ENCODE results near the gene TMCO6. TPM values are rescaled to one million over a fixed set of nuclear protein-coding genes. Genes with fewer than 3 reads are reported as not detected.

Gene TMCO6
- total and polyA plus RNA-seq, 9 of the 15 experiments (the other 6 are each of a cell fraction or from before 2014, with no cell fraction given), result 3.4 to 46.4 (median 16.7) TPM

GRCh38 chr5:140690941-140691924 lies 52.0 kb downstream of the TMCO6 start, which contains the start of the genes HARS1 and HARS2 (continued):
- TF ChIP-seq, protein P1, sequence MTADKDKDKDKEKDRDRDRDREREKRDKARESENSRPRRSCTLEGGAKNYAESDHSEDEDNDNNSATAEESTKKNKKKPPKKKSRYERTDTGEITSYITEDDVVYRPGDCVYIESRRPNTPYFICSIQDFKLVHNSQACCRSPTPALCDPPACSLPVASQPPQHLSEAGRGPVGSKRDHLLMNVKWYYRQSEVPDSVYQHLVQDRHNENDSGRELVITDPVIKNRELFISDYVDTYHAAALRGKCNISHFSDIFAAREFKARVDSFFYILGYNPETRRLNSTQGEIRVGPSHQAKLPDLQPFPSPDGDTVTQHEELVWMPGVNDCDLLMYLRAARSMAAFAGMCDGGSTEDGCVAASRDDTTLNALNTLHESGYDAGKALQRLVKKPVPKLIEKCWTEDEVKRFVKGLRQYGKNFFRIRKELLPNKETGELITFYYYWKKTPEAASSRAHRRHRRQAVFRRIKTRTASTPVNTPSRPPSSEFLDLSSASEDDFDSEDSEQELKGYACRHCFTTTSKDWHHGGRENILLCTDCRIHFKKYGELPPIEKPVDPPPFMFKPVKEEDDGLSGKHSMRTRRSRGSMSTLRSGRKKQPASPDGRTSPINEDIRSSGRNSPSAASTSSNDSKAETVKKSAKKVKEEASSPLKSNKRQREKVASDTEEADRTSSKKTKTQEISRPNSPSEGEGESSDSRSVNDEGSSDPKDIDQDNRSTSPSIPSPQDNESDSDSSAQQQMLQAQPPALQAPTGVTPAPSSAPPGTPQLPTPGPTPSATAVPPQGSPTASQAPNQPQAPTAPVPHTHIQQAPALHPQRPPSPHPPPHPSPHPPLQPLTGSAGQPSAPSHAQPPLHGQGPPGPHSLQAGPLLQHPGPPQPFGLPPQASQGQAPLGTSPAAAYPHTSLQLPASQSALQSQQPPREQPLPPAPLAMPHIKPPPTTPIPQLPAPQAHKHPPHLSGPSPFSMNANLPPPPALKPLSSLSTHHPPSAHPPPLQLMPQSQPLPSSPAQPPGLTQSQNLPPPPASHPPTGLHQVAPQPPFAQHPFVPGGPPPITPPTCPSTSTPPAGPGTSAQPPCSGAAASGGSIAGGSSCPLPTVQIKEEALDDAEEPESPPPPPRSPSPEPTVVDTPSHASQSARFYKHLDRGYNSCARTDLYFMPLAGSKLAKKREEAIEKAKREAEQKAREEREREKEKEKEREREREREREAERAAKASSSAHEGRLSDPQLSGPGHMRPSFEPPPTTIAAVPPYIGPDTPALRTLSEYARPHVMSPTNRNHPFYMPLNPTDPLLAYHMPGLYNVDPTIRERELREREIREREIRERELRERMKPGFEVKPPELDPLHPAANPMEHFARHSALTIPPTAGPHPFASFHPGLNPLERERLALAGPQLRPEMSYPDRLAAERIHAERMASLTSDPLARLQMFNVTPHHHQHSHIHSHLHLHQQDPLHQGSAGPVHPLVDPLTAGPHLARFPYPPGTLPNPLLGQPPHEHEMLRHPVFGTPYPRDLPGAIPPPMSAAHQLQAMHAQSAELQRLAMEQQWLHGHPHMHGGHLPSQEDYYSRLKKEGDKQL (CRISPR knock-in tag; IDR thresholded peaks at IDR 0.05; ENCODE audit: borderline replicate concordance), result no peak; the same call in 1 of the 2 replicates
- TF ChIP-seq STAT5B (CRISPR knock-in tag; IDR thresholded peaks at IDR 0.05) (no peak), ZBTB2 (IDR thresholded peaks at IDR 0.05) (peak; percentile 65; the same call in 1 of the 2 replicates), NONO (IDR thresholded peaks at IDR 0.05; ENCODE audit: low read depth in 2 of 2, low read length in 1 of 2) (peak in 1 of 2 experiments; percentile 7; a peak in 1 of 4 replicates), ZNF318 (IDR thresholded peaks at IDR 0.05; ENCODE audit: borderline replicate concordance in 1 of 2, low read depth in 1 of 2) (no peak), MEF2D (tag; conservative IDR thresholded peaks at IDR 0.05; ENCODE audit: low read depth) (no peak), ZBED1 (IDR thresholded peaks at IDR 0.05) (no peak), MEF2A (IDR thresholded peaks at IDR 0.05; ENCODE audit: control insufficient read depth, low read depth, low read length) (no peak), HDGF (IDR thresholded peaks at IDR 0.05) (no peak; the same call in 1 of the 2 replicates), ZNF785 (CRISPR knock-in tag; IDR thresholded peaks at IDR 0.05) (no peak), NFIX (CRISPR knock-in tag; IDR thresholded peaks at IDR 0.05; ENCODE audit: low read depth) (no peak)

Measured in K562 (cell line).